ENCODE results near the gene IGF2BP1. TPM values are rescaled to one million over a fixed set of nuclear protein-coding genes. Genes with fewer than 3 reads are reported as not detected.

IGF2BP1 gene
- total and polyA plus RNA-seq, 8 donors = under 0.01 to 1.0 TPM; not detected in 6

- H3K36me3 ChIP-seq = no peaks in the 10 kb centered on the region
- 57 to 68% methylated on average over 7 of the region's 7 CpGs for WGBS, 2 donors
- ATAC-seq (no peak), FAIRE-seq (no peak), DNase-seq (no peak)
- no peak overlapping the region for H3K27ac ChIP-seq
- no peak overlapping the region for H3K4me3 ChIP-seq
- intact Hi-C loops (cut with DNase I) = no loop called here
- H3K27me3 ChIP-seq = no peaks in the 10 kb centered on the region
- TF ChIP-seq, protein P1, sequence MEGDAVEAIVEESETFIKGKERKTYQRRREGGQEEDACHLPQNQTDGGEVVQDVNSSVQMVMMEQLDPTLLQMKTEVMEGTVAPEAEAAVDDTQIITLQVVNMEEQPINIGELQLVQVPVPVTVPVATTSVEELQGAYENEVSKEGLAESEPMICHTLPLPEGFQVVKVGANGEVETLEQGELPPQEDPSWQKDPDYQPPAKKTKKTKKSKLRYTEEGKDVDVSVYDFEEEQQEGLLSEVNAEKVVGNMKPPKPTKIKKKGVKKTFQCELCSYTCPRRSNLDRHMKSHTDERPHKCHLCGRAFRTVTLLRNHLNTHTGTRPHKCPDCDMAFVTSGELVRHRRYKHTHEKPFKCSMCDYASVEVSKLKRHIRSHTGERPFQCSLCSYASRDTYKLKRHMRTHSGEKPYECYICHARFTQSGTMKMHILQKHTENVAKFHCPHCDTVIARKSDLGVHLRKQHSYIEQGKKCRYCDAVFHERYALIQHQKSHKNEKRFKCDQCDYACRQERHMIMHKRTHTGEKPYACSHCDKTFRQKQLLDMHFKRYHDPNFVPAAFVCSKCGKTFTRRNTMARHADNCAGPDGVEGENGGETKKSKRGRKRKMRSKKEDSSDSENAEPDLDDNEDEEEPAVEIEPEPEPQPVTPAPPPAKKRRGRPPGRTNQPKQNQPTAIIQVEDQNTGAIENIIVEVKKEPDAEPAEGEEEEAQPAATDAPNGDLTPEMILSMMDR (IDR thresholded peaks at IDR 0.05) = no peak
- H3K9me3 ChIP-seq = no peaks in the 10 kb centered on the region
- no peaks in the 10 kb centered on the region for H3K4me1 ChIP-seq
Measured at GRCh38 chr17:49061524-49061943, 64.3 kb downstream of the IGF2BP1 start.

DNA sequence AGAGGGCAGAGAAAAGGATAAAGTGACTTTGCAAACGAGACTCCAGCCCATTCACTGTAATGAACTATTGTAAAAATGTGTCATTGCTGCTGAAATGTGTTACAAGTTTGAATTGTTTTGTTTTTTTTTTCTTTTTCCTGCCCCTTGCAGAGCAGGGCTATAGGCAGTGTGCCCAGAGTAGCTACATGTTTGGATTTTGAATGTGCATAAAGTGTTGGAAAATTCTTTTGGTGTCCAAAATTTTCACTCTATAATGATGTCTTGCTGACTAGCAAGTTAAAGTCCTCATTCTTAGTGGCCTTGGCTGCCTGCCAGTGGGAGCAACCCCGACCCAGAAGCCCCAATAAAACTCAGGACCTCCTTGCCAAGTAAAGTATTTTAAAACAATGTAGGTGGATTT lies 66.5 kb downstream of the IGF2BP1 start:
- TF ChIP-seq, protein P1 (IDR thresholded peaks at IDR 0.05) = no peak
- DNase-seq = no peak

GRCh38 chr17:49067163-49067562 lies 70.0 kb downstream of the IGF2BP1 start:
- H3K36me3 ChIP-seq = no peaks in the 10 kb centered on the region
- FAIRE-seq (no peak), ATAC-seq (no peak), DNase-seq (no peak)
- H3K9me3 ChIP-seq = no peaks in the 10 kb centered on the region
- no peaks in the 10 kb centered on the region for H3K4me1 ChIP-seq
- H3K27me3 ChIP-seq = no peaks in the 10 kb centered on the region
- no peak overlapping the region for H3K4me3 ChIP-seq
- TF ChIP-seq, protein P1 (IDR thresholded peaks at IDR 0.05) = no peak
- intact Hi-C loops (cut with DNase I) = no loop called here
- H3K27ac ChIP-seq = no peak overlapping the region
- 77 to 78% methylated on average over 8 of the region's 8 CpGs for WGBS, 2 donors

More for the DNA sequence above, 66.5 kb downstream of the IGF2BP1 start:
- no peaks in the 10 kb centered on the region for H3K36me3 ChIP-seq
- no peaks in the 10 kb centered on the region for H3K27me3 ChIP-seq
- ATAC-seq = no peak
- 18 to 20% methylated on average over 2 of the region's 2 CpGs for WGBS, 2 donors
- H3K9me3 ChIP-seq = no peaks in the 10 kb centered on the region
- no peak overlapping the region for H3K27ac ChIP-seq
- intact Hi-C loops (cut with DNase I) = no loop called here
- H3K4me1 ChIP-seq = no peaks in the 10 kb centered on the region
- H3K4me3 ChIP-seq = no peak overlapping the region
- FAIRE-seq = no peak

DNA sequence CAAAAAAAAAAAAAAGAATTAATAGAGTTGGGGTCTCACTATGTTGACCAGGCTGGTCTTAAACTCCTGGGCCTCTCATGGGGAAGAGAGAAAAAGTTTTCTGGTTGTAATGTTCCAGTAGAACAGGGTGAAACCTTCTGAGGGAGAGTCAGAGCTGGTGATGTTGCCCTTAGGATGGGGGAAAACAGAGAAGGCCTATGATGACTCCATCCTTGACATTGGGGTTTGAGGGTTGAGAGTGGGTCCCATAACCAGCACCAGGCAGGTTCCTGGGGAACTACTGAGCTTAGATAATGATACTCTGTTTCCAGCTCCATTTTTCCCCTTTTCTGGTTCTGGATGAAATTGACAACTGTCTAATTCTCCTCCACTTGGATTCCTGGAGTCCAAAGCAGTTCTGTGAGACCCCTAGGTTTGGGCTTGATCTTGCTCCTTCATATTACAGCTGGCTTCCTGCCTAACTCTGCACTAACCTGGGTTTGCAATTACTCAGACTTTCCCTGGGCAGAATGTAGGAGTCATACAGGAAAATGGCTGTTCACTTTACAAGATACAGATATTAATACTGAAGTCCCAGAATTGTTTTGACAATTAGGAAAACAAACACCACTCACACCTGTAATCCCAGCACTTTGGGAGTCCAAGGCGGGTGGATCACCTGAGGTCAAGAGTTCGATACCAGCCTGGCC lies 72.5 kb downstream of the IGF2BP1 start:
- no peak overlapping the region for H3K27ac ChIP-seq
- H3K27me3 ChIP-seq = no peaks in the 10 kb centered on the region
- H3K9me3 ChIP-seq = no peaks in the 10 kb centered on the region
- H3K36me3 ChIP-seq = no peaks in the 10 kb centered on the region
- intact Hi-C loops (cut with DNase I) = no loop called here
- no peak overlapping the region for H3K4me3 ChIP-seq
- ATAC-seq = no peak
- DNase-seq = no peak
- H3K4me1 ChIP-seq = no peaks in the 10 kb centered on the region
- TF ChIP-seq, protein P1 (IDR thresholded peaks at IDR 0.05) = no peak
- FAIRE-seq = no peak
- 77 to 83% methylated on average over 2 of the region's 2 CpGs for WGBS, 2 donors

DNA sequence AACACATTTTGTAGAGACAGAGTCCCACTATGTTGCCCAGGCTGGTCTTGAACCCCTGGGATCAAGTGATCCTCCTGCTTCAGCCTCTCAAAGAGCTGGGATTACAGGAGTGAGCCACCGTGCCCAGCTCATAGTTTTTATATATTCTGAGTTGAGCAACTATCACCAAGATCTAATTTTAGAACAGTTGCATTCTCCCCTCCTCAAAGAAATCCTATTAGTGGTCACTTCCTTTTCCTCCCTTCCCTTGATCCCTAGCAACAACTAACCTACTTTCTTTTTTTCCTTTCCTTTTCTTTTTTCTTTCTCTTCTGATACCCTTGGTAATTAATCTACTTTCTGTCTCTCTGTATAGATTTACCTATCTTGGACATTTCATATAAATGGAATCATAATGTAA lies 73.9 kb downstream of the IGF2BP1 start:
- H3K27ac ChIP-seq = no peak overlapping the region
- H3K27me3 ChIP-seq = no peaks in the 10 kb centered on the region
- 77 to 81% methylated on average over 1 of the region's 1 CpG for WGBS, 2 donors
- TF ChIP-seq, protein P1 (IDR thresholded peaks at IDR 0.05) = no peak
- no peaks in the 10 kb centered on the region for H3K4me1 ChIP-seq
- H3K36me3 ChIP-seq = no peaks in the 10 kb centered on the region
- intact Hi-C loops (cut with DNase I) = no loop called here
- H3K9me3 ChIP-seq = no peaks in the 10 kb centered on the region
- ATAC-seq (no peak), DNase-seq (no peak), FAIRE-seq (no peak)
- H3K4me3 ChIP-seq = no peak overlapping the region
